PC-3 (cell line): ENCODE measurements around the gene ZNF318. TPM values are rescaled to one million over a fixed set of nuclear protein-coding genes. Genes with fewer than 3 reads are reported as not detected.

Source experiments
- ATAC-seq: fragments of 200-7000 bp; cut with Tn5 transposase; 2 replicates; pipeline ENCODE4 v1.9.1; 2020; ENCODE audit warnings: mild to moderate bottlenecking, moderate library complexity
- BruUV-seq: library from RNA; stranded (reverse); fragments of 400-500 nt; replicated peaks from 2 replicates; lab custom pipeline; 2021; lab: Mats Ljungman, UMichigan
- CTCF ChIA-PET: fragments of 300-600 bp; sonication (Branson Sonifier 250); formaldehyde crosslinking; loops from one replicate; lab custom pipeline; 2022; ENCODE audit warnings: antibody characterized with exemption; lab: Charles Lee
- POLR2A ChIA-PET: fragments of 300-600 bp; sonication (Branson Sonifier 250); formaldehyde crosslinking; loops from one replicate; lab custom pipeline; 2022; ENCODE audit warnings: antibody characterized with exemption; ENCODE audit not compliant: unreplicated experiment; lab: Charles Lee
- DNase-seq: peaks from one replicate; pipeline ENCODE4 v3.0.0-alpha.2; 2015
- H2AFZ ChIP-seq: fragments of 300-600 bp; sonication (generic); 2 replicates; pipeline ENCODE4 v1.6.0; 2016; ENCODE audit warnings: antibody characterized with exemption, low read length
- H3F3A ChIP-seq: fragments of 300-600 bp; sonication (generic); one replicate; pipeline ENCODE4 v1.6.0; 2017; ENCODE audit warnings: antibody characterized with exemption, low read length, control low read depth, mild to moderate bottlenecking; ENCODE audit not compliant: unreplicated experiment
- H3K27ac ChIP-seq: fragments of 300-600 bp; sonication (generic); 2 replicates; pipeline ENCODE4 v1.5.1; 2016; ENCODE audit warnings: mild to moderate bottlenecking, low read length
- H3K27me3 ChIP-seq: fragments of 300-600 bp; sonication (generic); 2 replicates; pipeline ENCODE4 v1.6.1; 2016; ENCODE audit warnings: low read length, mixed read lengths
- H3K36me3 ChIP-seq: fragments of 300-600 bp; sonication (generic); 2 replicates; pipeline ENCODE4 v1.6.1; 2016; ENCODE audit warnings: low read depth, mixed run types, low read length, mixed read lengths
- H3K4me1 ChIP-seq: fragments of 300-600 bp; sonication (generic); 2 replicates; pipeline ENCODE4 v1.5.1; 2016; ENCODE audit warnings: low read length; ENCODE audit not compliant: insufficient read depth
- H3K4me2 ChIP-seq: fragments of 300-600 bp; sonication (generic); 2 replicates; pipeline ENCODE4 v1.6.0; 2016; ENCODE audit warnings: low read length
- H3K4me3 ChIP-seq: fragments of 300-600 bp; sonication (generic); 2 replicates; pipeline ENCODE4 v1.5.1; 2016; ENCODE audit warnings: mild to moderate bottlenecking, low read length, mixed read lengths
- H3K79me2 ChIP-seq: fragments of 300-600 bp; sonication (generic); 2 replicates; pipeline ENCODE4 v1.6.1; 2017; ENCODE audit warnings: low read length, mixed read lengths
- H3K9ac ChIP-seq: fragments of 300-600 bp; sonication (generic); 2 replicates; pipeline ENCODE4 v1.6.0; 2016; ENCODE audit warnings: mild to moderate bottlenecking, low read length
- H3K9me2 ChIP-seq: fragments of 300-600 bp; sonication (generic); replicated peaks from 2 replicates; pipeline ENCODE4 v1.6.1; 2016; ENCODE audit warnings: mixed run types, low read length, mixed read lengths
- H3K9me3 ChIP-seq: fragments of 300-600 bp; sonication (generic); 2 replicates; pipeline ENCODE4 v1.6.1; 2016; ENCODE audit warnings: low read length, mixed read lengths
- H4K20me1 ChIP-seq: fragments of 300-600 bp; sonication (generic); 2 replicates; pipeline ENCODE4 v1.6.1; 2016; ENCODE audit warnings: low read length, mixed read lengths
- CTCF ChIP-seq: fragments of 300-600 bp; sonication (generic); conservative IDR thresholded peaks from 2 replicates; pipeline ENCODE4 v1.5.1; 2017; ENCODE audit warnings: antibody characterized with exemption, low read depth, mild to moderate bottlenecking, low read length
- EZH2 ChIP-seq: fragments of 300-600 bp; sonication (generic); IDR thresholded peaks from one replicate; pipeline ENCODE4 v1.6.1; 2017; ENCODE audit warnings: antibody characterized with exemption, mild to moderate bottlenecking, low read length; ENCODE audit not compliant: unreplicated experiment
- EZH2phosphoT487 ChIP-seq: fragments of 300-600 bp; sonication (generic); IDR thresholded peaks from 2 replicates; pipeline ENCODE4 v1.6.1; 2018; ENCODE audit warnings: mild to moderate bottlenecking, antibody characterized with exemption, low read length, borderline replicate concordance
- intact Hi-C: fragments of 100-400 bp; cut with micrococcal nuclease; formaldehyde crosslinking; loops from 2 replicates; pipeline ENCODE4 v1.9.0; 2023
- total RNA-seq: library from RNA; depleted of rRNA; stranded (reverse); fragments of >200 nt; gene quantifications from 2 replicates; pipeline ENCODE4 v1.2.3, GENCODE V29; 2014

ZNF318 gene
- total RNA-seq, 1 experiment from 2014 or later, result 8.2 TPM

GRCh38 chr6:43295456-43295855 lies 74.0 kb downstream of the ZNF318 start:
- H3K9ac ChIP-seq, result no peak overlapping the region
- no peaks in the 10 kb centered on the region for H3K36me3 ChIP-seq
- no peak overlapping the region for H3K4me3 ChIP-seq
- no peak for ATAC-seq
- H2AFZ ChIP-seq, result no peak overlapping the region
- no peak for DNase-seq
- ChIA-PET POLR2A (no interaction called here), CTCF (interaction anchor here (0.6 kb wide), 1 partner anchor 16 kb away, joined by 4 read pairs; no protein-coding TSS in a partner anchor)
- H3K27me3 ChIP-seq, result peaks cover 3% of the 10 kb centered on the region; the same call in 1 of the 2 replicates
- no peaks in the 10 kb centered on the region for H3K9me3 ChIP-seq
- no TSS peak for BruUV-seq
- no peaks in the 10 kb centered on the region for H3F3A ChIP-seq
- intact Hi-C loops, result no loop called here
- H3K27ac ChIP-seq, result no peak overlapping the region
- H3K79me2 ChIP-seq, result no peaks in the 10 kb centered on the region
- TF ChIP-seq CTCF (no peak), EZH2phosphoT487 (no peak), EZH2 (no peak)
- H3K4me2 ChIP-seq, result no peak overlapping the region
- H3K4me1 ChIP-seq, result no peaks in the 10 kb centered on the region
- no peaks in the 10 kb centered on the region for H3K9me2 ChIP-seq
- no peaks in the 10 kb centered on the region for H4K20me1 ChIP-seq

- Histone ChIP-seq H3K36me3 (no peaks in the 10 kb centered on the region), H3K79me2 (no peaks in the 10 kb centered on the region), H4K20me1 (no peaks in the 10 kb centered on the region), H2AFZ (no peak overlapping the region), H3K27me3 (no peaks in the 10 kb centered on the region), H3K27ac (no peak overlapping the region), H3K9ac (no peak overlapping the region), H3K4me2 (no peak overlapping the region), H3K9me3 (no peaks in the 10 kb centered on the region), H3K9me2 (no peaks in the 10 kb centered on the region), H3K4me3 (no peak overlapping the region), H3F3A (no peaks in the 10 kb centered on the region), H3K4me1 (no peaks in the 10 kb centered on the region)
- ATAC-seq (no peak), DNase-seq (no peak)
- intact Hi-C loops, result no loop called here
- BruUV-seq, result no TSS peak
- no peak for TF ChIP-seq EZH2phosphoT487
- TF ChIP-seq EZH2, result no peak
- no peak for TF ChIP-seq CTCF
- POLR2A ChIA-PET, result no interaction called here
- CTCF ChIA-PET, result no interaction called here
Observed at GRCh38 chr6:43294536-43294935, 74.9 kb downstream of the ZNF318 start.

- DNase-seq (no peak), ATAC-seq (no peak)
- Histone ChIP-seq H3K27ac (no peak overlapping the region), H3K9me2 (no peaks in the 10 kb centered on the region), H2AFZ (no peak overlapping the region), H3K36me3 (no peaks in the 10 kb centered on the region), H3K9me3 (no peaks in the 10 kb centered on the region), H3K4me2 (no peak overlapping the region), H3K79me2 (no peaks in the 10 kb centered on the region), H3K4me1 (no peaks in the 10 kb centered on the region), H4K20me1 (no peaks in the 10 kb centered on the region), H3K9ac (no peak overlapping the region), H3F3A (no peaks in the 10 kb centered on the region), H3K27me3 (no peaks in the 10 kb centered on the region), H3K4me3 (no peak overlapping the region)
- no peak for TF ChIP-seq CTCF
- TF ChIP-seq EZH2phosphoT487, result no peak
- no peak for TF ChIP-seq EZH2
- ChIA-PET CTCF (no interaction called here), POLR2A (no interaction called here)
- BruUV-seq, result no TSS peak
- intact Hi-C loops, result no loop called here
Observed at GRCh38 chr6:43293698-43294097, 75.7 kb downstream of the ZNF318 start.
